Smooth muscle cell of the brain vasculature (primary cell): ENCODE data around the gene RFNG.

Source experiments
- DNase-seq: peaks from one replicate; pipeline ENCODE4 v3.0.0-alpha.2; 2012; ENCODE audit warnings: low read depth, low spot score

The RFNG gene

GRCh38 chr17:82058230-82058854 is 6.7 kb upstream of the RFNG start:
- DNase-seq, result no peak

DNA sequence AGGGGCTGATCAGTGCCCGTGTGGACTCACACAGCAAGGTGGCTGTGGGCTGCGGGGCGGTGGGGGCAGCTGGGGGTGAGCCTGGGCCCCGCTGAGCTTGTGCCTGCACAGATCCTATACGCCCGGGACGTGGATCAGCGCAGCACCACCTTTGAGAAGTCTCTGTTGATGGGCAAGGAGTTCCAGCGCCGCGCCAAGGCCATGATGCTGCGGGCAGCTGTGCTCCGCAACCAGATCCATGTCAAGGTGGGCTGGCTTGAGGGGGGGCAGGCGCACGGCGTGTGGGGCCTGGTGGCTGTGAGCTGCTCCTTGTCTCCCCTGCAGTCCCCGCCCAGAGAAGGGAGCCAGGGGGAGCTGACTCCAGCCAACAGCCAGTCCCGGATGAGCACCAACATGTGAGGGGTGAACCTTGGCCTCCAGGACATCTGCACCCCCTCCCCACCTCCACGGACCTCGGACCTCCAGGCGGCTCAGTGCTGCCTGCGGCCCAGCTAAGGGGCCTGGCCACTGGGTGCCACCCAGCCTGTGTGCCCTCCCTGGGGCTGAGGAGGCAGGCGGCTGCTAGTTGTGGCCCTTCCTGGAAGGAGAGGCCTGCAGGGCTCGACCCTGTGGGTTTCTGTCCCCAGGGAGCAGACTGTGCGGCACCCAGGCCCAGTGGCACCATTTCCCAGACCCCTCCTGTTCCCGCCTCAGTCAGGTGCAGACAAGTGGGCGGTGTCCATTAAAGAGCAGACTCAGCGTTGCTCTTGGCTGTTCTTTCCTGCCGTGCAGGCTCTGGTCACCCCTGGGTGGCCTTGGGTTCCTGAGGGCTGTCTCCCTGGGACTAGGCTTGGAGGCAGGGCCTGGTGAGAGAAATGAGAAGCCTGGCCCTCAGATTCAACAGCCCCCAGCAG is 5.4 kb upstream of the RFNG start:
- no peak for DNase-seq

- DNase-seq, result no peak
These were observed 4.5 kb upstream of the RFNG start for GRCh38 chr17:82055965-82056728.

- DNase-seq, result no peak
These were observed 3.7 kb upstream of the RFNG start for GRCh38 chr17:82055023-82055964.

DNA sequence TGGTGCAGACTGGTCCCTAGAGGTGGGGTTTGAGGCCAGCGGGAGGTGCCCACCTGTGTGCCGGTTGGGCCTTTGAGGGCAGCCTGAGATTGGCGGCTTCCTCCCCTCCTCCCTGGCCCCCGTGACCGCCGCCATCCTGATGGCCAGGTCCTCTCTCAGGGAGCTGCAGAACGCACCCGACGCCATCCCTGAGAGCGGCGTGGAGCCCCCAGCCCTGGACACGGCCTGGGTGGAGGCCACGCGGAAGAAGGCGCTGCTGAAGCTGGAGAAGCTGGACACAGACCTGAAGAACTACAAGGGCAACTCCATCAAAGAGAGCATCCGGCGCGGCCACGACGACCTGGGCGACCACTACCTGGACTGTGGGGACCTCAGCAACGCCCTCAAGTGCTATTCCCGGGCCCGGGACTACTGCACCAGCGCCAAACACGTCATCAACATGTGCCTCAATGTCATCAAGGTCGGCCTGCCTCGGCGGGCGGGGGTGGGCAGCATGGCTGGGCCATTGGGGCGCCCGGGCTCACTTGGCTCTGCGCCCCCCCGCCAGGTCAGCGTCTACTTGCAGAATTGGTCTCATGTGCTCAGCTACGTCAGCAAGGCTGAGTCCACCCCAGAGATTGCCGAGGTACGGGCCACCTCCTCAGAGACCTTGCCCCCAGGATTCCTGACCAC is 2.9 kb upstream of the RFNG start:
- no peak for DNase-seq

DNA sequence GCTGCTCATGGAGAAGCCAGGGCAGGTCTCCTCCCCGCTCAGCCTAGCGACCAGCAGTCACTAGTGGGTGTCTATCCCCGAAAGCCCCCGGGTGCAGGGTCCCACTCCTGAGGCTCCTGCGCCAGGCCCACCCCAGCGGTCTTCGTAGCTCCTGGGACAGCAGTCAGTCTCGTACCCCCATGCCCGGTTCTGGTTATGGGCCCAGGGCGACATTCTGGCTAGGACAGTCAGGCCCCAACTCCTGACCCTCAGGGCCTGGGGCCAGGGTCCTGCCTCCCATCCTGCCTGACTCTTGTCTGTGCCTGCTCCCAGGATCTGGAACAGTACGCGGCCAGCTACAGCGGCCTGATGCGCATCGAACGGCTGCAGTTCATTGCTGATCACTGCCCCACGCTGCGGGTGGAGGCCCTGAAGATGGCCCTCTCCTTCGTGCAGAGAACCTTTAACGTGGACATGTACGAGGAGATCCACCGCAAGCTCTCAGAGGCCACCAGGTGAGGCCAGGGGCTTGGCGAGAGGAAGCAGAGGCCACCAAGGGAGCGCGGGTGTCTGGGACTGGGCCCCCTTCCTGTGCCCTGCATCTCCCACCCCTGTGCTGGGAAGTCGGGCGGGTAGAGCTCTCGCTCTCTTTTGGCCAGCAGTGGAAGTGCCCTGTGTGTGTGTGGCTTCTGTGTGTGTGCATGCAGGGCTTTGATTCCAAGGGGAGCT is 2.1 kb upstream of the RFNG start:
- no peak for DNase-seq

DNA sequence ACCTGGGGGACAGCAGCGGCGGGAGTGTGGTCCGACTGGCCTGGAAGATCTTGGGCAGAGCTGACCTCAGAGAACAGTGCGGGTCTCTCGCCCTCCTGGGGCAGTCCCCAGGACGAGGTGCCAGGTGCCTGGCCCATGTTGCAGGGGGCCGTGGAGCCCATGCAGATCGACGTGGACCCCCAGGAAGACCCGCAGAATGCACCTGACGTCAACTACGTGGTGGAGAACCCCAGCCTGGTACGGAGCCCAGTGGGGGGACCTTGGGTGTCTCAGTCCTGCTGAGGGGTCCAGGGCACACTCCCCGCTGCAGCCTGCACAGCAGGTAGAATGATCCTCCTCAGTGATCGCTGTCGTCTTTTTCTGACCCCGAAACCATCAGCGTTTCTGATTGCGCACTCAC is 1.5 kb upstream of the RFNG start:
- DNase-seq, result no peak

- no peak for DNase-seq
These were observed 1.0 kb upstream of the RFNG start for GRCh38 chr17:82052638-82053059.

GRCh38 chr17:82050761-82051641 is 610 bp downstream of the RFNG start:
- no peak for DNase-seq

DNA sequence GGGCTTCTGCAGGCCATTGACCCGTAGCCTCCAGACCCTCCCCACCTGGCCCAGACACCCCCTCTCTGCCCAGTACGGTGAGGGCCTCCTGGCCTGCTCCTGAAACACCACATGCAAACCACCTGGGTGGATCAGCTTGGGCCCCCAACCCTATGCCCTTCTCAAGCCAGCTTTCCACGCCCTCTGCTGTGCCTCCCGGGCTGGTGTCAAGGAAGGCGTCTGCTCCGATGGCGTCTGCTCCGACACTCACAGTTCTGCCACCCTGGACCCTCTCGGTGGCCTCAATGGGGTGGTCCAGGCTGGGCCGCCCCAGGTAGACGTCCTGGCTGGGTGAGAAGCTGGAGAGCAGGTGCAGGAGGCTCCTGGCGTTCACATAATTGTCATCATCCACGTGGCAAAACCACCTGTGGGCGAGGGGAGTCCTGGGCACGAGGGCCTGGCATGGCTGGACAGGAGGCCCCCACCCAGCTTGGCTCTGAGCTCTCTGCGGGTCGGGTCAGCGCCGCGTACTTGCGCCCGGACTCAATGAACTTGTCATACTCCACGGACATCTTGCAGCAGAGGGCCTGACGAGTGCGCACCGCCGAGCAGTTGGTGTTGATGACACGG is 1.4 kb downstream of the RFNG start:
- no peak for DNase-seq

DNA sequence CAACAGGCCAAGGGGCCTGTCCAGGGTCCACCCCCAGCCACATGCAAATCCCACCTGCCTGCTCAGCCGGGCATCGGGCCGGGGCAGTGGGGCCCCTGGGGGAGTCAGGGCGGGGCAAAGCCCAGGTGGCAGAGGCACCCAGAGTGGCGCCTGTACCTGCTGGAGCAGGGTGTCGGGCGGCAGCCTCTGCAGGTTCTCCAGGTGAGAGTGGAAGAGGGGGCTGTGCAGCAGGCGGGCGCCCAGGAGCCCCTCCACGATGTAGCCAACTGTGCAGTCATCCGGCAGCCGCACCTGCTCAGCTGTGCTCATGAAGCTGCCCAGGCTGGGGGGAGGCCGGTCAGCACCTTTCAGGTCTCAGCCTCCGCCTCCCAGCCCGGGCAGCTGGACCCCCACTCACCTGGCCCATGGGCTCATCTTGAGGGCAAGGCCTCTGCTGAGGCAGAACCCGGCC is 2.1 kb downstream of the RFNG start:
- no peak for DNase-seq

- no peak for DNase-seq
These were observed 2.5 kb downstream of the RFNG start for GRCh38 chr17:82049106-82049505.

- no peak for DNase-seq
These were observed 3.0 kb downstream of the RFNG start for GRCh38 chr17:82048571-82048971.

- DNase-seq, result no peak
These were observed 3.6 kb downstream of the RFNG start for GRCh38 chr17:82047914-82048570.

DNA sequence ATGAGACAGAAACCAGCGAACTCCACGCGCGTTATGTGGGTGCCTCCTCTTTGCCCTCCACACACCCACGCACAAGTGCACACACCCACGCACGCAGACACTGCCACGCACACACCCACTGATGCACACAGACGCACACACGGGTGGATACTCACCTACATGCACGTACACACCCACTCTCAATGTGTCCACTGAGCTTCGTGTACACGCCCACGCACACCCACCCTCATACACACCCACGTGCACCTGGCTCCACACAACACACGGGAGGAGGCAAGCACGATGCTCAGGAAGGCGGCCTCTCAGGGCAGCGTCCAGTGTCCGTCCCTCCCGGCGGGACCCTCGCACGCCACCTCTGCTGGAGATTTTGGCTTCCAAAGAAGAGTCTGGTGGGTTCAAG is 4.2 kb downstream of the RFNG start:
- no peak for DNase-seq

- DNase-seq, result no peak
These were observed 4.7 kb downstream of the RFNG start for GRCh38 chr17:82046903-82047302.

DNA sequence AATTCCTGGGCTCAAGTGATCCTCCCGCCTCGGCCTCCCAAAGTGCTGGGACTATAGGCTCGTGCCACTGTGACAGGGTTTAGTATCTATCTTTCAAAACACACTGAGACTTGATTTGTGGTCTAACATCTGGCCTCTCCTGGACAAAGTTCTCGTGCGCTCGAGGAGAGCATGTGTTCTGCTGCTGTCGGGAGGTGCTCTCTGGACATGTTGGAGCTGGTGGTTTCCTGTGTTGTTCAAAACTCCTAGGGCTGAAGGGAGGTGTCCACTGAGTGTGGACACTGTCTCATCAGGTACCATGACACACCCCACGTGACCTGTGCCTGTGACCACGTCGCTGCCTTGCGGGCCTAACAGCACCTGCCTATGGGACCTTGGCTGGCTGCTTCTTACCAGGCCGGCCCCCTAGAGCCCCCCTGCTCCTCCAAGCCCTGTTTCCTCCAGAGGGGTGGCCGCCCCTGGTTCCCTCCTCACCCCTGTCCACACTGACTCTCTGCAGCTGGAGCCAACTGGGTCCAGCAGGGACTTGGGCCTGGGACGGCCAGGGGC is 5.6 kb downstream of the RFNG start:
- DNase-seq, result no peak

GRCh38 chr17:82043507-82043906 is 8.1 kb downstream of the RFNG start:
- DNase-seq, result no peak
